ENCODE measurements around the gene GBE1.

The GBE1 gene

GRCh38 chr3:81689617-81690016 is 71.8 kb downstream of the GBE1 start:
- Histone ChIP-seq H3K4me3 (no peak overlapping the region), H3K27ac (no peak overlapping the region)
- DNase-seq (ENCODE audit: low spot score), result no peak
- no peak for TF ChIP-seq CTCF (IDR thresholded peaks at IDR 0.05)

- H3K27ac ChIP-seq, result no peak overlapping the region
- no peak for DNase-seq (ENCODE audit: low spot score)
- H3K4me3 ChIP-seq, result no peak overlapping the region
- no peak for TF ChIP-seq CTCF (IDR thresholded peaks at IDR 0.05)
Measured at GRCh38 chr3:81684751-81685395, 76.6 kb downstream of the GBE1 start.

- Histone ChIP-seq H3K4me3 (no peak overlapping the region), H3K27ac (no peak overlapping the region)
- TF ChIP-seq CTCF (IDR thresholded peaks at IDR 0.05), result no peak
- DNase-seq (ENCODE audit: low spot score), result no peak
Measured at GRCh38 chr3:81676706-81677456, 84.6 kb downstream of the GBE1 start.

GRCh38 chr3:81674690-81675089 is 86.8 kb downstream of the GBE1 start:
- TF ChIP-seq CTCF (IDR thresholded peaks at IDR 0.05), result no peak

GRCh38 chr3:81668283-81668682 is 93.2 kb downstream of the GBE1 start:
- no peak for DNase-seq (ENCODE audit: low spot score)
- H3K27ac ChIP-seq, result no peak overlapping the region
- H3K4me3 ChIP-seq, result no peak overlapping the region
- TF ChIP-seq CTCF (IDR thresholded peaks at IDR 0.05), result no peak

More at GRCh38 chr3:81674690-81675089, 86.8 kb downstream of the GBE1 start:
- H3K4me3 ChIP-seq, result no peak overlapping the region
- H3K27ac ChIP-seq, result no peak overlapping the region
- DNase-seq (ENCODE audit: low spot score), result no peak

GRCh38 chr3:81666502-81667121 is 94.8 kb downstream of the GBE1 start:
- H3K27ac ChIP-seq, result no peak overlapping the region
- no peak for DNase-seq (ENCODE audit: low spot score)
- peak; percentile 68 for TF ChIP-seq CTCF (IDR thresholded peaks at IDR 0.05)
- no peak overlapping the region for H3K4me3 ChIP-seq
